ENCODE results near the gene CUL1. TPM values are rescaled to one million over a fixed set of nuclear protein-coding genes. Genes with fewer than 3 reads are reported as not detected.
A peak's percentile ranks its signal among the peaks of the same experiment; 100 is the strongest.

The CUL1 gene
- total RNA-seq, 1 experiment from 2014 or later = 72.3 TPM

DNA sequence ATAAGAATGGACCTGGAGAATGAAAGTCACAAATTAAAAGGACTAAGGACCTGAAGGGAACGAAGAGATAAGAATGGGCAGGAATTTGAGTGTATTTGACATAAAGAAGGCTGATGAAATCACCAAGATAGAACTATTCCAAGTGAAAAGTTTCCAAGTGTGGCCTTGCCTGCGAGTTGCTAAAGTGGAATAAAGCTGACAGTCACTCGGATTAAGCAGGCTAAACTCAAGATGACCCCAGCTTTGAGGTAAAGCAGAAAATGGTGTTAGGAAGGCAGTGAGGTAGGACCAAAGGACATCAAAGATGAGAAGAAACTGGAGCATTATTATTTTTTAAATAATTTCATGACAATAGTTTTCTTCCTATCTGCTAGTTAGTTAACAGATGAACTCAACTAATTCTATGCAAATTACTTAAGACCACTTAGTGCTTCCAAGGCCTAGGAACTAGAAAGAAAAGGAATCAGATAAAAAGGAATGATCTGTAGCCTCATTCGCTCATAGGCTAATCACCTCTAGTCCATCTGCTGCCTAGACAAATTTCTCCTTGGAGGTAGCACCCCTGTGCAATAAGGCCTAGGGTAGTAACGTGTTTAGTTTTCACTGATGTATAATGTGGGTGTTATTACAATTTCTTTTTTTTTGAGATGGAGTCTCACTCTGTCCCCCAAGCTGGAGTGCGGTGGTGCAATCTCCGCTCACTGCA lies 150.8 kb downstream of the CUL1 start:
- Histone ChIP-seq H4K8ac (replicated peaks; ENCODE audit: insufficient read length, low read depth, low read length) (no peak overlapping the region), H3K23ac (ENCODE audit: insufficient read length, low read depth, low read length) (no peak overlapping the region), H4K5ac (ENCODE audit: insufficient read length, low read depth, low read length) (no peak overlapping the region), H3K23me2 (ENCODE audit: insufficient read length, low read depth, low read length, poor library complexity, severe bottlenecking) (no peaks in the 10 kb centered on the region), H3K79me2 (ENCODE audit: insufficient read depth, low read length) (peaks cover 27% of the 10 kb centered on the region; the same call in 1 of the 2 replicates), H2BK20ac (ENCODE audit: low read depth, low read length, poor library complexity, severe bottlenecking) (no peak overlapping the region), H3K4me2 (ENCODE audit: insufficient read depth, insufficient read length, low read length) (no peak overlapping the region), H3T11ph (ENCODE audit: low read length) (no peak overlapping the region), H3K9ac (ENCODE audit: extremely low read depth, insufficient read length, low read length) (no peak overlapping the region), H3K79me1 (ENCODE audit: insufficient read depth, low read depth, low read length, poor library complexity, severe bottlenecking) (no peaks in the 10 kb centered on the region), H3K27me3 (ENCODE audit: insufficient read depth, low read length) (no peaks in the 10 kb centered on the region), H2BK12ac (ENCODE audit: insufficient read length, low read depth, low read length) (no peak overlapping the region), H3K9me3 (ENCODE audit: control insufficient read depth, low read depth, low read length) (no peaks in the 10 kb centered on the region), H2BK120ac (ENCODE audit: low read depth, low read length, poor library complexity, severe bottlenecking) (no peak overlapping the region), H4K91ac (ENCODE audit: insufficient read length, low read depth, low read length) (no peak overlapping the region), H3K14ac (ENCODE audit: insufficient read depth, low read length) (no peak overlapping the region), H4K20me1 (ENCODE audit: control insufficient read depth, insufficient read depth, insufficient read length) (no peaks in the 10 kb centered on the region), H2AFZ (ENCODE audit: low read length) (no peak overlapping the region), H2BK15ac (ENCODE audit: low read depth, low read length) (no peak overlapping the region), H3K4ac (ENCODE audit: low read depth, low read length) (no peak overlapping the region), H3K18ac (ENCODE audit: insufficient read length, low read depth, low read length) (no peak overlapping the region), H2BK5ac (ENCODE audit: insufficient read length, low read length) (no peak overlapping the region), H3K27ac (ENCODE audit: insufficient read length, low read depth, low read length) (no peak overlapping the region), H2AK5ac (ENCODE audit: insufficient read length, low read length) (no peak overlapping the region), H3K56ac (ENCODE audit: insufficient read length, low read depth, low read length) (no peak overlapping the region), H3K4me1 (ENCODE audit: insufficient read depth, low read length) (peaks cover 13% of the 10 kb centered on the region)
- DNase-seq = no peak
- H3K27ac Mint-ChIP-seq = peak overlapping the region; percentile 18 to 81 (median 45); a peak in 4 of 7 replicates
- H3K27me3 Mint-ChIP-seq (ENCODE audit: low read depth) = no peaks in the 10 kb centered on the region
- no peak overlapping the region for H3K4me3 Mint-ChIP-seq
- H3K9me3 Mint-ChIP-seq = no peaks in the 10 kb centered on the region
- H3K4me1 Mint-ChIP-seq = peaks cover 51 to 55% of the 10 kb centered on the region in 2 experiments
- TF ChIP-seq, protein P1, sequence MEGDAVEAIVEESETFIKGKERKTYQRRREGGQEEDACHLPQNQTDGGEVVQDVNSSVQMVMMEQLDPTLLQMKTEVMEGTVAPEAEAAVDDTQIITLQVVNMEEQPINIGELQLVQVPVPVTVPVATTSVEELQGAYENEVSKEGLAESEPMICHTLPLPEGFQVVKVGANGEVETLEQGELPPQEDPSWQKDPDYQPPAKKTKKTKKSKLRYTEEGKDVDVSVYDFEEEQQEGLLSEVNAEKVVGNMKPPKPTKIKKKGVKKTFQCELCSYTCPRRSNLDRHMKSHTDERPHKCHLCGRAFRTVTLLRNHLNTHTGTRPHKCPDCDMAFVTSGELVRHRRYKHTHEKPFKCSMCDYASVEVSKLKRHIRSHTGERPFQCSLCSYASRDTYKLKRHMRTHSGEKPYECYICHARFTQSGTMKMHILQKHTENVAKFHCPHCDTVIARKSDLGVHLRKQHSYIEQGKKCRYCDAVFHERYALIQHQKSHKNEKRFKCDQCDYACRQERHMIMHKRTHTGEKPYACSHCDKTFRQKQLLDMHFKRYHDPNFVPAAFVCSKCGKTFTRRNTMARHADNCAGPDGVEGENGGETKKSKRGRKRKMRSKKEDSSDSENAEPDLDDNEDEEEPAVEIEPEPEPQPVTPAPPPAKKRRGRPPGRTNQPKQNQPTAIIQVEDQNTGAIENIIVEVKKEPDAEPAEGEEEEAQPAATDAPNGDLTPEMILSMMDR (conservative IDR thresholded peaks at IDR 0.05) = no peak
- WGBS (ENCODE audit: extremely low coverage, insufficient read length, low lambda C conversion rate) = no CpG with 5 or more reads among the region's 7 CpGs
- peaks cover 0 to 8% (median 3%) of the 10 kb centered on the region in 3 experiments; a peak in 3 of 7 replicates for H3K36me3 Mint-ChIP-seq (ENCODE audit: insufficient read depth in 1 of 3, low read depth in 3 of 3)
